Naive thymus-derived CD4-positive, alpha-beta T cell (primary cell): ENCODE results near the gene LYRM7. TPM values are rescaled to one million over a fixed set of nuclear protein-coding genes. Genes with fewer than 3 reads are reported as not detected.
"Not testable (repeated sequence)": the region's sequence is repeated elsewhere in the genome, so short reads cannot be mapped to it uniquely, and the experiment has no call there.

ENCODE experiments used
- ATAC-seq: fragments of 150-1000 bp; cut with Tn5 transposase; 2 replicates; pipeline ENCODE4 v1.10.0; 2021; ENCODE audit warnings: mild to moderate bottlenecking, moderate library complexity
- CTCF ChIA-PET: fragments of 350-600 bp; sonication (Branson Sonifier 250); formaldehyde crosslinking; loops from one replicate; lab custom pipeline; 2021; ENCODE audit warnings: antibody characterized with exemption; lab: Charles Lee
- POLR2A ChIA-PET: fragments of 350-600 bp; sonication (Branson Sonifier 250); formaldehyde crosslinking; loops from one replicate; lab custom pipeline; 2021; ENCODE audit warnings: antibody characterized with exemption, inconsistent platforms; lab: Charles Lee
- DNase-seq, 9 donors: peaks; one replicate each; pipeline versions ENCODE4 v3.0.0 to v3.0.0-alpha.2; 2020 to 2022; ENCODE audit warnings: mixed read lengths in 1 of 9
- H3K27ac ChIP-seq: one replicate; pipeline ENCODE4 v1.7.0; 2013; ENCODE audit warnings: mild to moderate bottlenecking, low read depth, low read length, moderate library complexity
- H3K27me3 ChIP-seq, 2 donors: one replicate each; pipeline ENCODE4 v1.7.0; 2013; ENCODE audit warnings: low read length in 2 of 2, mild to moderate bottlenecking in 2 of 2, moderate library complexity in 2 of 2; ENCODE audit not compliant: control insufficient read depth in 2 of 2, insufficient read depth in 2 of 2
- H3K36me3 ChIP-seq, 3 experiments: 1 replicate in 2 of 3; 2 replicates in 1 of 3; pipeline ENCODE4 v1.7.0; 2013; ENCODE audit warnings: low read length in 3 of 3, mild to moderate bottlenecking in 3 of 3, moderate library complexity in 1 of 3; ENCODE audit not compliant: insufficient read depth in 3 of 3, control insufficient read depth in 2 of 3
- H3K4me1 ChIP-seq, 2 donors: one replicate each; pipeline ENCODE4 v1.7.0; 2013; ENCODE audit warnings: low read length in 2 of 2, mild to moderate bottlenecking in 2 of 2, moderate library complexity in 1 of 2; ENCODE audit not compliant: control insufficient read depth in 2 of 2, insufficient read depth in 2 of 2
- H3K4me3 ChIP-seq: 2 replicates; pipeline ENCODE4 v1.7.0; 2013; ENCODE audit warnings: mild to moderate bottlenecking, low read length
- H3K9me3 ChIP-seq, 3 experiments: 1 replicate in 2 of 3; 2 replicates in 1 of 3; pipeline ENCODE4 v1.7.0; 2013; ENCODE audit warnings: low read length in 3 of 3; ENCODE audit not compliant: control insufficient read depth in 2 of 3
- H3K27ac Mint-ChIP-seq, 9 donors: one replicate each; pipeline ENCODE4 v1.8.0; 2020 to 2022; ENCODE audit warnings: mixed read lengths in 9 of 9, mild to moderate bottlenecking in 8 of 9, moderate library complexity in 5 of 9, inconsistent platforms in 2 of 9
- H3K27me3 Mint-ChIP-seq, 5 donors: one replicate each; pipeline ENCODE4 v1.8.0; 2021 to 2022; ENCODE audit warnings: mixed read lengths in 5 of 5, mild to moderate bottlenecking in 1 of 5
- H3K36me3 Mint-ChIP-seq, 5 donors: one replicate each; pipeline ENCODE4 v1.8.0; 2020 to 2022; ENCODE audit warnings: mixed read lengths in 5 of 5, mild to moderate bottlenecking in 3 of 5, inconsistent platforms in 1 of 5
- H3K4me1 Mint-ChIP-seq, 7 donors: one replicate each; pipeline ENCODE4 v1.8.0; 2020 to 2022; ENCODE audit warnings: mixed read lengths in 7 of 7, mild to moderate bottlenecking in 3 of 7, inconsistent platforms in 1 of 7
- H3K4me3 Mint-ChIP-seq, 10 donors: one replicate each; pipeline ENCODE4 v1.8.0; 2020 to 2022; ENCODE audit warnings: mild to moderate bottlenecking in 10 of 10, mixed read lengths in 10 of 10, moderate library complexity in 6 of 10, inconsistent platforms in 2 of 10
- H3K9me3 Mint-ChIP-seq, 11 donors: one replicate each; pipeline ENCODE4 v1.8.0; 2020 to 2022; ENCODE audit warnings: mixed read lengths in 11 of 11, mild to moderate bottlenecking in 4 of 11, inconsistent platforms in 1 of 11, moderate library complexity in 1 of 11
- intact Hi-C, 2 donors: fragments of 100-400 bp; cut with micrococcal nuclease; formaldehyde crosslinking; loops; one replicate each; pipeline ENCODE4 v1.15.1; 2023
- polyA plus RNA-seq, 2 donors: library from polyadenylated mRNA; unstranded; fragments of 300-500 nt; fragmentation: Illumina TruSeq; gene quantifications; one replicate each; pipeline ENCODE4 v1.2.3, GENCODE V29; 2021
- total RNA-seq, 6 experiments: library from RNA in 5 of 6; stranded (reverse) in 5 of 6; gene quantifications; 1 replicate in 5 of 6; 2 replicates in 1 of 6; pipeline ENCODE4 v1.2.3 and lab custom pipeline; 2021 to 2026

Gene LYRM7
- total RNA-seq (10 to 100 TPM in 4 of 5 experiments, 1 to 10 TPM in 1; 8.2 to 18.8 (median 16.3) TPM), polyA plus RNA-seq (10 to 100 TPM in 1 of 2 donors, 1 to 10 TPM in 1; 3.6 to 11.8 TPM), total RNA-seq (lab: John Stamatoyannopoulos, UW) (31.8 reads per million, percentile 61 among the genes with 10 or more reads in this experiment)

DNA sequence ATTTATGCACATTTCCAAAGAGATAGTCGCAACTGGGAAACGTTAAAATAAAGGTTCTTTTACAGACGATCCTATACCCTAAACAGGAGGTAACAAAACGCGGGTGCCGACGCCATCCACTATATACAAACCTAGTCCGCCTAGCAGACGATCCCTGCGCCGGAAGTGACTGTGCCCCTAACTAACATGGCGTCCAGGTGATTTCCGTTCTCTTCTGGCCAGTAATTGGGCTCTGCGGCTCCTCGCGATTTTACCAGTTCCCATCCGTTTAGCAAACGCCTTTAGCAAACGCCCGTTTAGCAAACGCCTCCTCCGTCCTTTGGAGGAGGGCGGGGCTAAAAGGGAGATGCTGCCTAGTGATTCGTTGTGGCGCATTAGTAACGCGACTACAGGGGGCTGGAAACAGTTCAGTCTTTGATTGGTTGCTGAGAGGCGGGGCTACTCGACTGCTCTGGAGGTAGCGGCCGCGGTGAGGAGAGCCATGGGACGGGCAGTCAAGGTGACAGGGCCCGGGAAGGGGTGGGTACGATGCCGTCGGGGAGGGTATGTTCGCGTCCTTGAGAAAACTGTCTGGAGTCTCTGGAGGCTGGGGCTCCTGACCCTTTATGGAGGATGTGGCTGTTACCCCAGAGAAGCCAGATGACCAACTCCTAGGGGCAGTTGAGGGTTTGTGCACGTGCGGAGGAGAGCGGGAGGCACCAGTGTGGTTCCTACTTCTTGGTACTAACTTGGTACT lies at the start of gene LYRM7:
Gene LYRM7 (plus strand): TSS at position 405 of the 736 bp plus-strand sequence. CDS start 77 bp downstream, at position 482.
- peaks cover 11 to 16% of the 10 kb centered on the region in 2 donors for H3K4me1 ChIP-seq
- no peaks in the 10 kb centered on the region for H3K36me3 ChIP-seq
- Mint-ChIP-seq H3K27ac (peak within 1 kb of the TSS; percentile 92 to 98 (median 97)), H3K9me3 (no peaks in the 10 kb centered on the region), H3K4me1 (peaks cover 37 to 72% (median 63%) of the 10 kb centered on the region in 7 donors), H3K36me3 (peaks cover 0 to 7% (median 0%) of the 10 kb centered on the region in 5 donors), H3K27me3 (no peaks in the 10 kb centered on the region), H3K4me3 (peak within 1 kb of the TSS; percentile 95 to 100 (median 98))
- H3K9me3 ChIP-seq: no peaks in the 10 kb centered on the region
- ATAC-seq (peak; percentile 98), DNase-seq (peak; percentile 70 to 99 (median 95))
- ChIA-PET POLR2A (interaction anchor here (0.7 to 2.0 kb wide), 6 partner anchors 38 to 270 kb away, joined by 3 to 13 read pairs (median 5); partner anchors contain the start of gene CDC42SE2), CTCF (interaction anchor here (1.8 to 2.2 kb wide), 2 partner anchors 211 kb away, joined by 4 to 10 read pairs; no protein-coding TSS in a partner anchor)
- H3K4me3 ChIP-seq: peak within 1 kb of the TSS; percentile 74
- intact Hi-C loops: loop anchor here (1.0 kb wide), 10 partner anchors 39 to 465 kb away; partner anchors contain the start of gene RAPGEF6 (in 2 of the 2)
- H3K27me3 ChIP-seq: no peaks in the 10 kb centered on the region
- peak within 1 kb of the TSS; percentile 82 for H3K27ac ChIP-seq

DNA sequence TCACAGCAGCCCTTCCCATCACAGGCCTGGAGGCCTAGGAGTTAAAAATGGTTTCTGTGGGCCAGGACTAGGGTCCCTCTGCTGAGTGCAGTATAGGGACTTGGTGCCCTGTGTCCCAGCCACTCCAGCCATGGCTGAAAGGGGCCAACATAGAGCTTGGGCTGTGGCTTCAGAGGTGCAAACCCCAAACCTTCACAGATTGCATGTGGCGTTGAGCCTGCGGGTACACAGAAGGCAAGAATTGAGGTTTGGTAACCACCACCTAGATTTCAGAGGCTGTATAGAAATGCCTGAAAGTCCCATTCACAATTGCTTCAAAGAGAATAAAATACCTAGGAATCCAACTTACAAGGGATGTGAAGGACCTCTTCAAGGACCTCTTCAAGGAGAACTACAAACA lies 43.5 kb upstream of the LYRM7 start:
- H3K27me3 ChIP-seq, CTCF ChIA-PET, H3K36me3 ChIP-seq, DNase-seq, H3K4me3 ChIP-seq, H3K4me3 Mint-ChIP-seq, ATAC-seq, H3K27ac ChIP-seq, POLR2A ChIA-PET, H3K9me3 ChIP-seq, intact Hi-C loops, H3K4me1 ChIP-seq, H3K27me3 Mint-ChIP-seq, H3K4me1 Mint-ChIP-seq, H3K27ac Mint-ChIP-seq: not testable (repeated sequence)
- peaks cover 2 to 16% (median 10%) of the 10 kb centered on the region in 5 donors for H3K36me3 Mint-ChIP-seq
- H3K9me3 Mint-ChIP-seq: peaks cover 0 to 25% (median 12%) of the 10 kb centered on the region in 11 donors

DNA sequence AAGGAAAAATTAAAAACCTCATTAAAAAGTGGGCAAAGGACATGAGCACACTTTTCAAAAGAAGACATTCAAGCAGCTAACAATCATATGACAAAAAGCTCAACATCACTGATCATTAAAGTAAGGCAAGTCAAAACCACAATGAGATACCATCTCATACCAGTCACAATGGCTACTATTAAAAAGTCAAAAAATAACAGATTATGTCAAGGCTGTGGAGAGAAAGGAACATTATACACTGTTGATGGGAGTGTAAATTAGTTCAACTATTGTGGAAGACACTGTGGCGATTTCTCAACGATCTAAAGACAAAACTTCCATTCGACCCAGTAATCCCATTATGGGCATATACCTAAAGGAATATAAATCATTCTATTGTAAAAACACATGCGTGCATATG lies 41.4 kb upstream of the LYRM7 start:
- no peaks in the 10 kb centered on the region for H3K36me3 ChIP-seq
- peaks cover 0 to 4% (median 0%) of the 10 kb centered on the region in 5 donors for H3K27me3 Mint-ChIP-seq
- CTCF ChIA-PET: no interaction called here
- H3K4me3 ChIP-seq: no peak overlapping the region
- no peak for ATAC-seq
- H3K27me3 ChIP-seq: no peaks in the 10 kb centered on the region
- H3K9me3 Mint-ChIP-seq: peaks cover 0 to 23% (median 11%) of the 10 kb centered on the region in 11 donors
- H3K27ac Mint-ChIP-seq: no peak overlapping the region
- H3K27ac ChIP-seq: no peak overlapping the region
- POLR2A ChIA-PET: no interaction called here
- H3K4me1 Mint-ChIP-seq: peaks cover 0 to 1% (median 0%) of the 10 kb centered on the region in 7 donors
- intact Hi-C loops: no loop called here
- no peak overlapping the region for H3K4me3 Mint-ChIP-seq
- peaks cover 4 to 16% (median 6%) of the 10 kb centered on the region in 5 donors for H3K36me3 Mint-ChIP-seq
- H3K9me3 ChIP-seq: no peaks in the 10 kb centered on the region
- H3K4me1 ChIP-seq: no peaks in the 10 kb centered on the region
- no peak for DNase-seq

DNA sequence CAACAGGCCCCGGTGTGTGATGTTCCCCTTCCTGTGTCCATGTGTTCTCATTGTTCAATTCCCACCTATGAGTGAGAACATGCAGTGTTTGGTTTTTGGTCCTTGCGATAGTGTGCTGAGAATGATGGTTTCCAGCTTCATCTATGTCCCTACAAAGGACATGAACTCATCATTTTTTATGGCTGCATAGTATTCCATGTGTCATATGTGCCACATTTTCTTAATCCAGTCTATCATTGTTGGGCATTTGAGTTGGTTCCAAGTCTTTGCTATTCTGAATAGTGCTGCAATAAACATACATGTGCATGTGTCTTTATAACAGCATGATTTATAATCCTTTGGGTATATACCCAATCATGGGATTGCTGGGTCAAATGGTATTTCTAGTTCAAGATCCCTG lies 37.7 kb upstream of the LYRM7 start:
- Mint-ChIP-seq H3K36me3 (peaks cover 0 to 13% (median 7%) of the 10 kb centered on the region in 5 donors), H3K27me3 (peaks cover 0 to 13% (median 0%) of the 10 kb centered on the region in 5 donors)
- not testable (repeated sequence) for H3K27ac Mint-ChIP-seq

DNA sequence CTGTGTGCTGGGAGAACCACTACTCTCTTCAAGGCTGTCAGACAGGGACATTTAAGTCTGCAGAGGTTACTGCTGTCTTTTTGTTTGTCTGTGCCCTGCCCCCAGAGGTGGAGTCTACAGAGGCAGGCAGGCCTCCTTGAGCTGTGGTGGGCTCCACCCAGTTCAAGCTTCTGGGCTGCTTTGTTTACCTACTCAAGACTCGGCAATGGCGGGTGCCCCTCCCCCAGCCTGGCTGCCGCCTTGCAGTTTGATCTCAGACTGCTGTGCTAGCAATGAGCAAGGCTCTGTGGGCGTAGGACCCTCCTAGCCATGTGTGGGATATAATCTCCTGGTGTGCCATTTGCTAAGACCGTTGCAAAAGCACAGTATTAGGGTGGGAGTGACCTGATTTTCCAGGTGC lies 32.3 kb upstream of the LYRM7 start:
- ATAC-seq, intact Hi-C loops, H3K4me3 ChIP-seq, H3K27ac ChIP-seq, H3K4me1 ChIP-seq, H3K9me3 ChIP-seq, CTCF ChIA-PET, H3K36me3 ChIP-seq, H3K27me3 ChIP-seq: not testable (repeated sequence)
- POLR2A ChIA-PET: interaction anchor here (0.6 to 1.1 kb wide), 3 partner anchors 18 to 202 kb away, joined by 3 to 6 read pairs (median 3); no protein-coding TSS in a partner anchor
- DNase-seq: peak in 5 of 9 donors; percentile 16 to 62 (median 36)
- H3K4me3 Mint-ChIP-seq: peak overlapping the region in 7 of 10 donors; percentile 43 to 75 (median 65)
- H3K36me3 Mint-ChIP-seq: peaks cover 0 to 14% (median 5%) of the 10 kb centered on the region in 5 donors
- H3K27me3 Mint-ChIP-seq: peaks cover 0 to 11% (median 0%) of the 10 kb centered on the region in 5 donors
- peaks cover 6 to 43% (median 33%) of the 10 kb centered on the region in 7 donors for H3K4me1 Mint-ChIP-seq
- peak overlapping the region in 6 of 9 donors; percentile 49 to 83 (median 68) for H3K27ac Mint-ChIP-seq
- peaks cover 3 to 27% (median 7%) of the 10 kb centered on the region in 11 donors for H3K9me3 Mint-ChIP-seq

More for the DNA sequence above, 37.7 kb upstream of the LYRM7 start:
- CTCF ChIA-PET, H3K27me3 ChIP-seq, ATAC-seq, H3K27ac ChIP-seq, H3K4me3 Mint-ChIP-seq, intact Hi-C loops, DNase-seq, H3K4me1 ChIP-seq, H3K9me3 ChIP-seq, POLR2A ChIA-PET, H3K36me3 ChIP-seq, H3K4me3 ChIP-seq: not testable (repeated sequence)
- Mint-ChIP-seq H3K9me3 (peaks cover 3 to 26% (median 11%) of the 10 kb centered on the region in 11 donors), H3K4me1 (peaks cover 3 to 31% (median 23%) of the 10 kb centered on the region in 7 donors)

DNA sequence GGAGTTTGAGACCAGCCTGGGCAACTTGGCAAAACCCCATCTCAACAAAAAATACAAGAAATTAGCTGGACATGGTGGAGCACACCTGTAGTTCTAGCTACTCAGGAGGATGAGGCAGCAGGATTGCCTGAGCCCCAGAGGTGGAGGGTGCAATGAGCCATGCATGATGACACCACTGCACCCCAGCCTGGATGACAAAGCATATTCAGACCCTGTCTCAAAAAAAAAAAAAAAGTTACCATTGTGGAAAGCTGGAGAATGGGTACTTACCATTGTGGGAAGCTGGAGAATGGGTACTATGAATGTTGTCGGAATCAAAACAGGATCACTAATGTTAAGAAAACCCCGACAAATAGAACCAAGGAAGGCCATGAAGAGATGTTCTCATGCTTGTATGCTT lies 31.4 kb upstream of the LYRM7 start:
- POLR2A ChIA-PET: interaction anchor here (0.6 to 0.8 kb wide), 4 partner anchors 25 to 243 kb away, joined by 3 to 4 read pairs (median 3); no protein-coding TSS in a partner anchor
- H3K9me3 ChIP-seq: peaks cover 0 to 3% (median 0%) of the 10 kb centered on the region in 3 experiments
- Mint-ChIP-seq H3K9me3 (peaks cover 3 to 27% (median 9%) of the 10 kb centered on the region in 11 donors), H3K4me3 (no peak overlapping the region), H3K27me3 (peaks cover 0 to 12% (median 0%) of the 10 kb centered on the region in 5 donors), H3K36me3 (peaks cover 0 to 14% (median 5%) of the 10 kb centered on the region in 5 donors), H3K4me1 (peaks cover 6 to 43% (median 33%) of the 10 kb centered on the region in 7 donors), H3K27ac (no peak overlapping the region)
- DNase-seq (no peak), ATAC-seq (no peak)
- H3K36me3 ChIP-seq: no peaks in the 10 kb centered on the region
- H3K27me3 ChIP-seq: no peaks in the 10 kb centered on the region
- no peak overlapping the region for H3K27ac ChIP-seq
- no peak overlapping the region for H3K4me3 ChIP-seq
- intact Hi-C loops: no loop called here
- CTCF ChIA-PET: interaction anchor here (0.6 kb wide), 1 partner anchor 268 kb away, joined by 4 read pairs; no protein-coding TSS in a partner anchor
- H3K4me1 ChIP-seq: peaks cover 0 to 5% of the 10 kb centered on the region in 2 donors
